Fibroblast of lung (primary cell): ENCODE data around the gene NEGR1. TPM values are rescaled to one million over a fixed set of nuclear protein-coding genes. Genes with fewer than 3 reads are reported as not detected.

Experiments used
- DNase-seq, 2 donors: peaks; one replicate each; pipeline versions ENCODE4 v3.0.0 to v3.0.0-alpha.2; 2010; ENCODE audit warnings: low read depth in 2 of 2
- H2AFZ ChIP-seq: 2 replicates; pipeline ENCODE4 v1.5.1; 2012; ENCODE audit warnings: low read length, control low read depth, inconsistent platforms
- H3K27ac ChIP-seq: 2 replicates; pipeline ENCODE4 v1.5.1; 2011; ENCODE audit warnings: low read length, control low read depth; ENCODE audit not compliant: insufficient read depth
- H3K27me3 ChIP-seq: 2 replicates; pipeline ENCODE4 v1.5.1; 2011; ENCODE audit warnings: mild to moderate bottlenecking, low read length; ENCODE audit not compliant: control insufficient read depth, insufficient read depth
- H3K36me3 ChIP-seq: 2 replicates; pipeline ENCODE4 v1.5.1; 2011; ENCODE audit warnings: low read length; ENCODE audit not compliant: control insufficient read depth, insufficient read depth
- H3K4me1 ChIP-seq: 2 replicates; pipeline ENCODE4 v1.5.1; 2011; ENCODE audit warnings: low read length; ENCODE audit not compliant: control insufficient read depth, insufficient read depth; ENCODE audit errors: extremely low read depth
- H3K4me2 ChIP-seq: 2 replicates; pipeline ENCODE4 v1.5.1; 2011; ENCODE audit warnings: low read length, control low read depth; ENCODE audit not compliant: insufficient read depth; ENCODE audit errors: extremely low read depth
- H3K4me3 ChIP-seq, 4 experiments: fragments of 200-600 bp in 1 of 4; sonication (generic) in 1 of 4; replicated peaks in 1 of 4; 2 replicates each; pipeline ENCODE4 v1.5.1; 2011 to 2016; ENCODE audit warnings: low read length in 4 of 4, low read depth in 3 of 4, mild to moderate bottlenecking in 3 of 4, control low read depth in 2 of 4, inconsistent platforms in 1 of 4, mixed read lengths in 1 of 4; ENCODE audit not compliant: insufficient read depth in 1 of 4; ENCODE audit errors: control extremely low read depth in 1 of 4
- H3K79me2 ChIP-seq: 2 replicates; pipeline ENCODE4 v1.5.1; 2012; ENCODE audit warnings: mild to moderate bottlenecking, low read length, inconsistent platforms; ENCODE audit not compliant: control insufficient read depth, insufficient read depth
- H3K9ac ChIP-seq: 2 replicates; pipeline ENCODE4 v1.5.1; 2011; ENCODE audit warnings: mild to moderate bottlenecking, low read length, control low read depth; ENCODE audit not compliant: insufficient read depth
- H3K9me3 ChIP-seq: 2 replicates; pipeline ENCODE4 v1.5.1; 2012; ENCODE audit warnings: low read depth, low read length; ENCODE audit not compliant: control insufficient read depth, insufficient read depth
- H4K20me1 ChIP-seq: 2 replicates; pipeline ENCODE4 v1.5.1; 2011; ENCODE audit warnings: low read length; ENCODE audit not compliant: control insufficient read depth, insufficient read depth; ENCODE audit errors: extremely low read depth
- CTCF ChIP-seq, 2 donors: IDR thresholded peaks in 1 of 2; conservative IDR thresholded peaks in 1 of 2; 1 replicate in 1 of 2; 2 replicates in 1 of 2; pipeline ENCODE4 v1.5.1; 2011 to 2012; ENCODE audit warnings: low read length in 2 of 2, control low read depth in 1 of 2, inconsistent platforms in 1 of 2, low read depth in 1 of 2, mild to moderate bottlenecking in 1 of 2
- EZH2 ChIP-seq: IDR thresholded peaks from 2 replicates; pipeline ENCODE4 v1.5.1; 2012; ENCODE audit warnings: low read length, control low read depth, mild to moderate bottlenecking; ENCODE audit errors: missing control alignments
- polyA plus RNA-seq, 2 donors: library from polyadenylated mRNA; depleted of rRNA in 1 of 2; stranded (reverse) in 1 of 2; unstranded in 1 of 2; fragments of >200 nt; gene quantifications; 2 replicates each; pipeline ENCODE4 v1.2.1, GENCODE V29; 2011 to 2012; ENCODE audit warnings: missing spikeins in 1 of 2
- total RNA-seq: library from RNA; depleted of rRNA; stranded (reverse); fragments of >200 nt; gene quantifications from 2 replicates; pipeline ENCODE4 v1.2.1, GENCODE V29; 2014

The NEGR1 gene
- total and polyA plus RNA-seq, 2 donors (not counting 1 experiment from before 2014, with no cell fraction given): 3.1 to 9.4 TPM

DNA sequence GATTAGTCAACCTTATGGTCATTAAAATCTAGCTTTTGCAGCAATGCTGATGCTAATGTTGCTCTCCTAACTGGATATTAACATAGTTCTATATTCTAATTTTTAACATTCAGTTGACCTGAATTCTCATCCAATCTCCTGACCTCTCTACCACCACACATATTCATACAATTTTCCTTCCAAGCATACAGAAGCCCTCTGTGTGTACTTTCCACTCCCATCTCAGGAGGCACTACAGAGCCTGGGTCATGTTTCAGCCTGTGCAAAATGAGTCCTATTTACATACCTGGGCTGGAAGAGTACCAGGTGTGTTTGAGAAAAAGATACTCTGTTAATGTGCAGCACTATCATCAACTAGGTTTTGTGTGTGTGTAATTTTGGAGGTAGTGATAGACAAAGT is 486.3 kb downstream of the NEGR1 start:
- Histone ChIP-seq H3K9me3 (no peaks in the 10 kb centered on the region), H3K36me3 (no peaks in the 10 kb centered on the region), H3K4me1 (no peaks in the 10 kb centered on the region), H3K27me3 (no peaks in the 10 kb centered on the region), H3K9ac (no peak overlapping the region), H4K20me1 (no peaks in the 10 kb centered on the region), H3K4me3 (no peak overlapping the region), H3K4me2 (no peak overlapping the region), H3K27ac (no peak overlapping the region), H3K79me2 (no peaks in the 10 kb centered on the region), H2AFZ (no peak overlapping the region)
- TF ChIP-seq CTCF (conservative IDR thresholded peaks at IDR 0.05 in 1 of 2, IDR thresholded peaks at IDR 0.05 in 1 of 2; ENCODE audit: low read depth in 1 of 2, low read length in 2 of 2) (no peak), EZH2 (no peak)
- no peak for DNase-seq

DNA sequence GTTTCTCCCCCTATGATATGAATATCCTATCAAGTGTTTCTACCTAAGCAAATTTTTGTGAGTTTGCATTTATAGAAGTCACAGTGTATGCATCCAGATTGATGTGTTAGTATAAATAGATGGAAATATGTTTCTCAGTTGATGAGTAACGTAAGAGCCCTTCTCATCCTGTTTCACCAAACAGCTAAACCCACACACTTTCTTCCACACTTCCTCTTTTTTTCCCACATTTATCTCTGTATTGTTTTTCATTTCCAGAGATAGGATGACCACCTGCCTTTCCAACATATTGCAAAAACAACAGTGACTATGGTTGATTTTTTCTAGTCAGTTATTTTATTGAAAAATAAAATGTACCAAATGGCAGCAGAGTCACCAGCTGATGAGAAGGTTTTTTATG is 490.1 kb downstream of the NEGR1 start:
- no peak overlapping the region for H2AFZ ChIP-seq
- no peaks in the 10 kb centered on the region for H3K36me3 ChIP-seq
- H3K27me3 ChIP-seq: no peaks in the 10 kb centered on the region
- H4K20me1 ChIP-seq: no peaks in the 10 kb centered on the region
- H3K79me2 ChIP-seq: no peaks in the 10 kb centered on the region
- TF ChIP-seq EZH2 (no peak), CTCF (conservative IDR thresholded peaks at IDR 0.05 in 1 of 2, IDR thresholded peaks at IDR 0.05 in 1 of 2; ENCODE audit: low read depth in 1 of 2, low read length in 2 of 2) (no peak)
- H3K27ac ChIP-seq: no peak overlapping the region
- no peaks in the 10 kb centered on the region for H3K4me1 ChIP-seq
- no peaks in the 10 kb centered on the region for H3K9me3 ChIP-seq
- no peak overlapping the region for H3K9ac ChIP-seq
- H3K4me2 ChIP-seq: no peak overlapping the region
- no peak for DNase-seq
- H3K4me3 ChIP-seq: no peak overlapping the region

DNA sequence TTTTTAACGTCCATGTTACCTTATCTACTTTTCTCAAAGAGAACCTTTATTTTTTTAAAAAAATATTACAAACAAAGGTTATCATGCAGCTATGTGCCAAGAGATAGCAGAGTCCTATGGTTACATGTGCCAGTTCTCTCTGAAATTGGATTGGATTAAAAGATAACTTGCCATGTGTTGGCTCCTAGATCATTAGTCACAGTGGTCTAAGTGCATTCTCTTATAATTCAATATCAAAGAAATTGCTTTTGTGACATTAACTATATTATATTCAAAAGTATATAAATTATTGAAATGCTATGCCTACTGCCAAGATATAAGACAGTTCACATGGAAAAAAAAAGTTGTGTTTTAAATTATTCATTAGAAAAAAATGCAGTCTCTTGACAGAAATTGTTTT is 494.2 kb downstream of the NEGR1 start:
- H3K27me3 ChIP-seq: no peaks in the 10 kb centered on the region
- no peak overlapping the region for H2AFZ ChIP-seq
- H3K4me2 ChIP-seq: no peak overlapping the region
- H3K27ac ChIP-seq: no peak overlapping the region
- no peaks in the 10 kb centered on the region for H3K9me3 ChIP-seq
- no peaks in the 10 kb centered on the region for H3K36me3 ChIP-seq
- no peak overlapping the region for H3K4me3 ChIP-seq
- DNase-seq: peak in 1 of 2 donors; percentile 16
- H3K4me1 ChIP-seq: no peaks in the 10 kb centered on the region
- no peak for TF ChIP-seq EZH2
- TF ChIP-seq CTCF (conservative IDR thresholded peaks at IDR 0.05 in 1 of 2, IDR thresholded peaks at IDR 0.05 in 1 of 2; ENCODE audit: low read depth in 1 of 2, low read length in 2 of 2): no peak
- H3K9ac ChIP-seq: no peak overlapping the region
- H4K20me1 ChIP-seq: no peaks in the 10 kb centered on the region
- H3K79me2 ChIP-seq: no peaks in the 10 kb centered on the region
